ENCODE data around the gene SLC25A47.

SLC25A47 gene

DNA sequence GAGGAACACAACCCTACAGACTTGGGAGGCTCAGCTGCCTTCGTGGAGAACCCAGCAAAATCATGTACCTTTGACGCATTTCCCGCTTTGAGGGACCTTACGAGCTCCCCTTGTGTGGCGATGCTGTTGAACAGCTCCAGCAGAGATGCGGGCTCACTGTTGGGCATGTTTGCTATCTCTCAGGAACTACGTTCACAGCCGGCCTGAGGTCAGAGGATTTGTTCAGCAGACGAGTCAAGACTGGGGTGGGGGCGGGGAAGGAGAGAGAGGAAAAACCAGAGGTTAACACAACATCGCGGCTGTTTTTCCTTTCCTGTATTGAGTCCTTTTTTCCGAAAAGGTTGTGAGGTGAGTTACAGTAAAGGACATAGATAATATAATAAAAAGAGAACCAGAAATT lies 45.9 kb downstream of the SLC25A47 start:
- CTCF ChIA-PET, result no interaction called here
- TF ChIP-seq, protein P1, sequence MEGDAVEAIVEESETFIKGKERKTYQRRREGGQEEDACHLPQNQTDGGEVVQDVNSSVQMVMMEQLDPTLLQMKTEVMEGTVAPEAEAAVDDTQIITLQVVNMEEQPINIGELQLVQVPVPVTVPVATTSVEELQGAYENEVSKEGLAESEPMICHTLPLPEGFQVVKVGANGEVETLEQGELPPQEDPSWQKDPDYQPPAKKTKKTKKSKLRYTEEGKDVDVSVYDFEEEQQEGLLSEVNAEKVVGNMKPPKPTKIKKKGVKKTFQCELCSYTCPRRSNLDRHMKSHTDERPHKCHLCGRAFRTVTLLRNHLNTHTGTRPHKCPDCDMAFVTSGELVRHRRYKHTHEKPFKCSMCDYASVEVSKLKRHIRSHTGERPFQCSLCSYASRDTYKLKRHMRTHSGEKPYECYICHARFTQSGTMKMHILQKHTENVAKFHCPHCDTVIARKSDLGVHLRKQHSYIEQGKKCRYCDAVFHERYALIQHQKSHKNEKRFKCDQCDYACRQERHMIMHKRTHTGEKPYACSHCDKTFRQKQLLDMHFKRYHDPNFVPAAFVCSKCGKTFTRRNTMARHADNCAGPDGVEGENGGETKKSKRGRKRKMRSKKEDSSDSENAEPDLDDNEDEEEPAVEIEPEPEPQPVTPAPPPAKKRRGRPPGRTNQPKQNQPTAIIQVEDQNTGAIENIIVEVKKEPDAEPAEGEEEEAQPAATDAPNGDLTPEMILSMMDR (IDR thresholded peaks at IDR 0.05; ENCODE audit: control extremely low read depth, extremely low read depth, low read depth, missing control alignments), result no peak
- POLR2A ChIA-PET, result interaction anchor here (0.6 to 1.0 kb wide), 2 partner anchors 28 to 38 kb away, joined by 3 to 4 read pairs; no protein-coding TSS in a partner anchor
- DNase-seq (ENCODE audit: extremely low spot score), result no peak

DNA sequence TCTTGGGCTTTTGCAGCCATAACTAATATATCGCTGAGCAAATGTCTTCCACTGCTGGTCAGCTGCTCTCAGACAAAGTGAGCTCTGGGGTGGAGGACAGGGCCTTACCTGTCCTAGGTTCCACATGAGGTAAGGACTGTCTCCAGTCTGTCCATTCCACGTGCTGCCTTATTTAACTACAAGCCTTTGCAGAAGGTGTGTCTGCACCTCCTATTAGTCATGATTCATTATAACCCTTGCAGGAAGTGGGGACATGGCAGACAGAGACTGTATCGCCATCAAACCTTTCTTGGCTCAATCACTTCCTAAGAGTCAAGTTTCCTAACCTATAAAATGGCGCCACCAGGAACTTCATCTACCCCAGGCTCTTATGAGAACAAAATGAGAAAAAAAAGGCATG lies 46.9 kb downstream of the SLC25A47 start:
- TF ChIP-seq, protein P1 (IDR thresholded peaks at IDR 0.05; ENCODE audit: control extremely low read depth, extremely low read depth, low read depth, missing control alignments), result no peak
- CTCF ChIA-PET, result no interaction called here
- no peak for DNase-seq (ENCODE audit: extremely low spot score)
- POLR2A ChIA-PET, result no interaction called here

DNA sequence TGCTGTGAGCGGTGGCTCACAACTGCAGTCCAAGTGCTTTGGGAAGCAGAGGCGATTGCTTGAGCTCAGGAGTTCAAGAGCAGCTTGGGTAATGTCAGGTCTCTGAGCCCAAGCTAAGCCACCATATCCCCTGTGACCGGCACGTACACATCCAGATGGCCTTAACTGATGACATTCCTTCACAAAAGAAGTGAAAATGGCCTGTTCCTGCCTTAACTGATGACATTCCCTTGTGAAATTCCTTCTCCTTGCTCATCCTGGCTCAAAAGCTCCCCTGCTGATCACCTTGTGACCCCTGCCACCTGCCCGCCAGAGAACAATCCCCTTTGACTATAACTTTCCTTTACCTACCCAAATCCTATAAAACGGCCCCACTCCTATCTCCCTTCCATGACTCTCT lies 48.6 kb downstream of the SLC25A47 start:
- ChIA-PET CTCF (interaction anchor here (1.3 to 2.0 kb wide), 3 partner anchors 10 to 264 kb away, joined by 3 to 10 read pairs (median 4); no protein-coding TSS in a partner anchor), POLR2A (interaction anchor here (0.6 kb wide), 1 partner anchor 10 kb away, joined by 3 read pairs; no protein-coding TSS in a partner anchor)
- DNase-seq (ENCODE audit: extremely low spot score), result no peak
- TF ChIP-seq, protein P1 (IDR thresholded peaks at IDR 0.05; ENCODE audit: control extremely low read depth, extremely low read depth, low read depth, missing control alignments), result no peak

DNA sequence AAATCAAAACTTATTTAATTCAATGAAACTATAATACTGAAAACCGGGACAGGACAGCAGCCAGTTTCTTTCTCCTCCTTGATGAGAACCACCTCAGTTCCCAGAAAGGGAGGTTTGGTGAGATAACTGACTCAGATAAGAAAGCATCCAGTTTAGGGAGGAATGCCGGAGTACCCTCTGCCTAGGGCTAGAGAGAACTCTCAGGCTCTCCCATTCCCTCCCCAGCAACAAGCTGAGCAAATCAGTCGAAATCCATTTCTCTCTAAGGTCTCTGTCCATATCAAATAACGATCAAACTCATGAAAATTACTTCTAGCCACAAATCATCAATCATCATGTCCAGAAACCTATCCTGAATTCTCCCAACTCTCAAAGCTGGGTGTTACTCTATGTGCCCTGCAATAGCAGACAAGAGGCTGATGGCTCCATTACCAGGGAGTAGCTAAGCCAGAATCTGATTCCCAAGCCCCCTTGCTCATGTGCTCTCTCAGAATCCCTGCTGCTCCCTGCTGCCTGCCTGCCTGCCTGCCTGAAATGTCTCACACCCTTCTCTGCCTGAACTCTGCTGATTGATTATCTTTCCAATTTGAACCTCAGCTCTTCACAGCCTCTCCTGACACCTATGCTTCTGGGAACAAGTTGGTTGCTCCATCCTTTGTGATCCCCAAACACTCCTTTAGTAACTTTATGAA lies 49.4 kb downstream of the SLC25A47 start:
- POLR2A ChIA-PET, result interaction anchor here (0.6 to 1.0 kb wide), 3 partner anchors 9 to 138 kb away, joined by 3 to 4 read pairs (median 3); no protein-coding TSS in a partner anchor
- CTCF ChIA-PET, result interaction anchor here (0.7 to 2.0 kb wide), 8 partner anchors 11 to 265 kb away, joined by 3 to 10 read pairs (median 4); no protein-coding TSS in a partner anchor
- DNase-seq (ENCODE audit: extremely low spot score), result no peak
- TF ChIP-seq, protein P1 (IDR thresholded peaks at IDR 0.05; ENCODE audit: control extremely low read depth, extremely low read depth, low read depth, missing control alignments), result no peak

DNA sequence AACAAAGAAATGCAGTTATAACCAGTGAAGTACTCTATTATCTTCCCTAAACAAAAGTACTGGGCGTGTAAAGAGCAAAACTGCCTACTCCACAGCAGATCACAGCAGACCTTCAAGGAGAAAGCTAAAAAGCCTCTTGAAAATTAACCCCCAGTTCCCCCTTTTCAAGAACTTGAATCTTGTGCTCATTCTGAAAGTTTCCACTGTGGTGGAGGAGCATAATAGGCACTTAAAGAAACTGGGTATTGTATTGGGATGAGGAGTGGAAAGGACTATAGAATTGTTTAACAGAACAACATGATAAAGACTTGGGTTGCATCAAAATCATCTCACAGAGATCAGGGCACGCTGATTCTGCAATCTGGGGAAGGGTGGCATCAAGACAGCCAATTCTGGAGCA lies 51.1 kb downstream of the SLC25A47 start:
- CTCF ChIA-PET, result interaction anchor here (2.0 kb wide), 1 partner anchor 10 kb away, joined by 15 read pairs; no protein-coding TSS in a partner anchor
- no peak for DNase-seq (ENCODE audit: extremely low spot score)
- TF ChIP-seq, protein P1 (IDR thresholded peaks at IDR 0.05; ENCODE audit: control extremely low read depth, extremely low read depth, low read depth, missing control alignments), result no peak
- POLR2A ChIA-PET, result interaction anchor here (1.0 kb wide), 1 partner anchor 33 kb away, joined by 3 read pairs; no protein-coding TSS in a partner anchor

DNA sequence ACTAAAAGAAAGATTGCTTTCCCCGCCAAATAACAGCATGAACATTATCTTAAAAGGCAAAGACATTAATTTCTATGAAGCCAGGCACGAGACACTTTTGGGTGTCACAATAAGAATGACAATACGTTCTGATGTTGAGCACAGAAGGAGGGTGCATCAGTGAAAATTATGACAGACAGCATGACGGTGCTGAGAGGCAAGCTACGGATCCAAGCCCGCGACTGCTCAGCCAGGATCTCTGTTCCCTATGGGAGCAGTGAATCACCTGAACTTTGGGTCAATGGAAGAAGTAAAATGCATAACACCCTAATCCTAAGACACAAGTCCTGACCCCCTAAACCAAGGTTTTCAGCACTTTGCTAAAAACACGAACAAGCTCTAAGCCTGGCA lies 51.7 kb downstream of the SLC25A47 start:
- ChIA-PET POLR2A (interaction anchor here (0.6 to 1.2 kb wide), 7 partner anchors 8 to 134 kb away, joined by 3 to 7 read pairs (median 4); no protein-coding TSS in a partner anchor), CTCF (interaction anchor here (0.7 to 2.0 kb wide), 7 partner anchors 9 to 134 kb away, joined by 3 to 15 read pairs (median 4); no protein-coding TSS in a partner anchor)
- DNase-seq (ENCODE audit: extremely low spot score), result no peak
- TF ChIP-seq, protein P1 (IDR thresholded peaks at IDR 0.05; ENCODE audit: control extremely low read depth, extremely low read depth, low read depth, missing control alignments), result no peak

All from GM10248 (cell line).